ENCODE measurements around the gene LGALS9. TPM values are rescaled to one million over a fixed set of nuclear protein-coding genes. Genes with fewer than 3 reads are reported as not detected.

LGALS9 gene
- total RNA-seq, 4 donors from 2014 or later: 20.2 to 76.1 (median 23.9) TPM

- Histone ChIP-seq H3K4me1 (peaks cover 0 to 13% (median 4%) of the 10 kb centered on the region in 3 donors), H3K36me3 (peaks cover 9 to 100% (median 47%) of the 10 kb centered on the region in 3 donors), H3K27ac (no peak overlapping the region), H3K27me3 (no peaks in the 10 kb centered on the region), H3K9me3 (no peaks in the 10 kb centered on the region), H3K4me3 (no peak overlapping the region)
- intact Hi-C loops (cut with DNase I): no loop called here
- WGBS, 2 donors: 85 to 86% methylated on average over 8 to 9 of the region's 9 CpGs
- no peak for DNase-seq
- no peak for TF ChIP-seq POLR2A (IDR thresholded peaks at IDR 0.05)
- no peak for TF ChIP-seq CTCF (IDR thresholded peaks at IDR 0.05)
Measured at GRCh38 chr17:27620721-27621120, 10.3 kb upstream of the LGALS9 start.

DNA sequence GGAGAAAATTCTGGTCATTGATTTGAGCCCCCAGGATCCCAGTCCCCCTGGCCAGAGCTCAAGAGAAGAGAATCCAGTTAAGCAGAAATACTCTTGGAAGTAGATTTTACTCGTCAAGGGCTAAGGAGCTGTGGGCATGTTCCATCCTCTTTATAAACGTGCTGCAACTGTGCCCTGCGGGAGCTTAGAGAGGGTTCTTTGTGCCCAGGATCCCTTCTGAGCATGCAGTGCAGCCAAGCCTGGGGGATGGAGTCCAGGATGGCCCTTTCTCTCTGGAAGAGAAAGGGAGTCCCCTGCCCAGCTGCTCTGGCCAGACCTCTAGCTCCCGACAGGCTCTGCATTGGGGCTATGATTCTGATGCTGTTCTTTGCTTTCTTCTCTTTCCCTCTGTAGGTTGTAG, 9.5 kb upstream of the LGALS9 start:
- Histone ChIP-seq H3K4me1 (peaks cover 0 to 13% (median 4%) of the 10 kb centered on the region in 3 donors), H3K36me3 (peaks cover 9 to 100% (median 44%) of the 10 kb centered on the region in 3 donors), H3K9me3 (no peaks in the 10 kb centered on the region), H3K4me3 (no peak overlapping the region), H3K27ac (no peak overlapping the region), H3K27me3 (no peaks in the 10 kb centered on the region)
- DNase-seq: no peak
- 65 to 80% methylated on average over 1 to 3 of the region's 4 CpGs for WGBS, 2 donors
- intact Hi-C loops (cut with DNase I): no loop called here
- TF ChIP-seq CTCF (IDR thresholded peaks at IDR 0.05): no peak

DNA sequence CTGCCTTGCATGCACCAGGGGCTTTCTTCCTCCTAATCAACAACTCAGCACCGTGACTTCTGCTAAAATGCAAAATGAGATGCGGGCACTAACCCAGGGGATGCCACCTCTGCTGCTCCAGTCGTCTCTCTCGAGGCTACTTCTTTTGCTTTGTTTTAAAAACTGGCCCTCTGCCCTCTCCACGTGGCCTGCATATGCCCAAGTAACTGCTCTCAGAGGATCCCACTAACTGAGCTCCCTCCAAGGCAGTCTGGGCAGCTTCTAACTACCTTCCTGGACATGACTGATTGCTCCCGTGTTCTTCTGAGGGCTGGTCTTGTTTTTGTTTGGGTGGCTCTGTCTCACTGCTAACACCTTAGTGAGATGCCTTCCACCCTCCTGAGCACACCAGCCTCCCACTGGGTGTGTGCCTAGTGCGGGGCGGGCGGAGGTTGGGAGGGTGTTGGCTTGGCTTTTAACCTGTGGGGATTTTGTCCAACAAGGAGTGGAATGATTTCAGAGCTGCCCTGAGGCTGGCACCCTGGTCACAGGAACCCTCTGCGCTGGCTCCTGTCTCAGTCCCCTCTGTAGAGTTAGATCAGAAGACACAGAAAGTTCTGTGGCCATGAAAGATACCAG, 8.9 kb upstream of the LGALS9 start:
- Histone ChIP-seq H3K4me1 (peaks cover 0 to 13% (median 4%) of the 10 kb centered on the region in 3 donors), H3K36me3 (peaks cover 9 to 100% (median 39%) of the 10 kb centered on the region in 3 donors), H3K9me3 (no peaks in the 10 kb centered on the region), H3K27me3 (no peaks in the 10 kb centered on the region), H3K4me3 (no peak overlapping the region), H3K27ac (no peak overlapping the region)
- TF ChIP-seq CTCF (IDR thresholded peaks at IDR 0.05) (no peak), POLR2A (IDR thresholded peaks at IDR 0.05) (no peak)
- intact Hi-C loops (cut with DNase I): no loop called here
- WGBS, 2 donors: 53 to 65% methylated on average over 6 to 7 of the region's 10 CpGs
- DNase-seq: no peak

GRCh38 chr17:27622986-27623385, 8.0 kb upstream of the LGALS9 start:
- no peaks in the 10 kb centered on the region for H3K27me3 ChIP-seq
- intact Hi-C loops (cut with DNase I): no loop called here
- H3K9me3 ChIP-seq: no peaks in the 10 kb centered on the region
- no peak overlapping the region for H3K27ac ChIP-seq
- TF ChIP-seq POLR2A (IDR thresholded peaks at IDR 0.05) (no peak), CTCF (IDR thresholded peaks at IDR 0.05) (no peak)
- 67 to 78% methylated on average over 3 to 4 of the region's 4 CpGs for WGBS, 2 donors
- H3K4me3 ChIP-seq: no peak overlapping the region
- DNase-seq: no peak
- H3K36me3 ChIP-seq: peaks cover 7 to 99% (median 29%) of the 10 kb centered on the region in 3 donors
- peaks cover 0 to 13% (median 4%) of the 10 kb centered on the region in 3 donors for H3K4me1 ChIP-seq

GRCh38 chr17:27623614-27624013, 7.4 kb upstream of the LGALS9 start:
- no peaks in the 10 kb centered on the region for H3K27me3 ChIP-seq
- intact Hi-C loops (cut with DNase I): no loop called here

More at GRCh38 chr17:27623614-27624013, 7.4 kb upstream of the LGALS9 start:
- WGBS, 2 donors: 90 to 94% methylated on average over 6 of the region's 6 CpGs
- Histone ChIP-seq H3K36me3 (peaks cover 3 to 92% (median 23%) of the 10 kb centered on the region in 3 donors), H3K4me3 (no peak overlapping the region), H3K27ac (no peak overlapping the region), H3K9me3 (no peaks in the 10 kb centered on the region), H3K4me1 (peaks cover 0 to 13% (median 4%) of the 10 kb centered on the region in 3 donors)
- TF ChIP-seq POLR2A (IDR thresholded peaks at IDR 0.05): no peak
- no peak for DNase-seq

All from esophagus squamous epithelium (tissue), 5 donors.